GM12878 (cell line): ENCODE results near the gene SRSF3.

Experiments used
- BHLHE40 ChIP-seq, 2 experiments: fragments of 450-650 bp in 1 of 2; IDR thresholded peaks; 2 replicates each; pipeline ENCODE4 v1.6.1; 2011 to 2017; ENCODE audit warnings: low read depth in 2 of 2, borderline replicate concordance in 1 of 2, improper control_type of control experiment in 1 of 2, low read length in 1 of 2, mild to moderate bottlenecking in 1 of 2
- EGR1 ChIP-seq, 2 experiments: IDR thresholded peaks; 1 replicate in 1 of 2; 2 replicates in 1 of 2; pipeline ENCODE4 v1.6.1; 2011 to 2012; ENCODE audit warnings: low read depth in 2 of 2, low read length in 2 of 2, borderline replicate concordance in 1 of 2, mild to moderate bottlenecking in 1 of 2, moderate library complexity in 1 of 2
- MEF2A ChIP-seq: IDR thresholded peaks from 2 replicates; pipeline ENCODE4 v1.6.1; 2011; ENCODE audit warnings: low read depth, mild to moderate bottlenecking, low read length, moderate library complexity; ENCODE audit not compliant: insufficient read depth
- MXI1 ChIP-seq: fragments of 150-350 bp; IDR thresholded peaks from 2 replicates; pipeline ENCODE4 v1.6.1; 2011; ENCODE audit warnings: low read depth, mild to moderate bottlenecking, inconsistent platforms, low read length, improper control_type of control experiment
- NR2C2 ChIP-seq: IDR thresholded peaks from 2 replicates; pipeline ENCODE4 v1.6.1; 2011; ENCODE audit warnings: borderline replicate concordance, low read depth; ENCODE audit not compliant: control insufficient read depth, insufficient read length
- POLR2A ChIP-seq: IDR thresholded peaks from 2 replicates; pipeline ENCODE4 v1.6.1; 2011; ENCODE audit warnings: low read depth, mild to moderate bottlenecking, low read length
- TF ChIP-seq, protein P1 (sequence below), 3 experiments: IDR thresholded peaks in 2 of 3; conservative IDR thresholded peaks in 1 of 3; 2 replicates each; pipeline ENCODE4 v1.5.1; 2011; ENCODE audit warnings: low read depth in 3 of 3, low read length in 3 of 3, mild to moderate bottlenecking in 3 of 3, control low read depth in 2 of 3, moderate library complexity in 2 of 3, inconsistent platforms in 1 of 3, mixed read lengths in 1 of 3; ENCODE audit not compliant: control insufficient read depth in 2 of 3, insufficient read depth in 1 of 3; ENCODE audit errors: extremely low read depth in 1 of 3
- TF ChIP-seq, protein P2 (sequence below): IDR thresholded peaks from 2 replicates; pipeline ENCODE4 v1.6.1; 2012; ENCODE audit warnings: low read depth, low read length, improper control_type of control experiment
- TF ChIP-seq, protein P3 (sequence below): IDR thresholded peaks from 2 replicates; pipeline ENCODE4 v1.6.1; 2012; ENCODE audit warnings: low read depth, low read length, improper control_type of control experiment
- TF ChIP-seq, protein P4 (sequence below): fragments of 450-650 bp; formaldehyde crosslinking; IDR thresholded peaks from 2 replicates; pipeline ENCODE4 v1.5.0; 2022; ENCODE audit warnings: mild to moderate bottlenecking, missing genetic modification characterization
- TF ChIP-seq, protein P5 (sequence below): IDR thresholded peaks from 2 replicates; pipeline ENCODE4 v1.6.1; 2011; ENCODE audit warnings: borderline replicate concordance, low read depth, mild to moderate bottlenecking, moderate library complexity, mixed read lengths, low read length; ENCODE audit not compliant: insufficient read depth; ENCODE audit errors: extremely low read length

DNA sequence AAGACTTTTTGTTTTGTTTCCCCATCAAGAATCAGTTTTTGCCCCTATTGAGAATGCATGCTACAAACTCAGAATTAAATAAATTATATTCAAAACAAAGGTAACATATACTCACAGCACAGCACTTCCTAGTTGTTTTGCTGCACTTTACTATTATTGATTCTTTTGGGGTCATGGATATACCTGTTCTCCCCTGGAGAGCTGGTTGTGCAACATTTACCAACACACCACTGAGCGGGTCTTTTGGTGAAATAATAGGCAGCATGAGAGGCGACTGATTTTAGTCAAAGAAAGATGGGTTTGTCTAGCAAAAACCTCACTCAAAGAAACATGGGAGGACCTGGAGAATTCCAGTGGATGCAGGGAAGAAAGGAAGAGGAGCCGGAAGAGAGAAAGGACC is 44.4 kb downstream of the SRSF3 start:
- TF ChIP-seq, protein P1, sequence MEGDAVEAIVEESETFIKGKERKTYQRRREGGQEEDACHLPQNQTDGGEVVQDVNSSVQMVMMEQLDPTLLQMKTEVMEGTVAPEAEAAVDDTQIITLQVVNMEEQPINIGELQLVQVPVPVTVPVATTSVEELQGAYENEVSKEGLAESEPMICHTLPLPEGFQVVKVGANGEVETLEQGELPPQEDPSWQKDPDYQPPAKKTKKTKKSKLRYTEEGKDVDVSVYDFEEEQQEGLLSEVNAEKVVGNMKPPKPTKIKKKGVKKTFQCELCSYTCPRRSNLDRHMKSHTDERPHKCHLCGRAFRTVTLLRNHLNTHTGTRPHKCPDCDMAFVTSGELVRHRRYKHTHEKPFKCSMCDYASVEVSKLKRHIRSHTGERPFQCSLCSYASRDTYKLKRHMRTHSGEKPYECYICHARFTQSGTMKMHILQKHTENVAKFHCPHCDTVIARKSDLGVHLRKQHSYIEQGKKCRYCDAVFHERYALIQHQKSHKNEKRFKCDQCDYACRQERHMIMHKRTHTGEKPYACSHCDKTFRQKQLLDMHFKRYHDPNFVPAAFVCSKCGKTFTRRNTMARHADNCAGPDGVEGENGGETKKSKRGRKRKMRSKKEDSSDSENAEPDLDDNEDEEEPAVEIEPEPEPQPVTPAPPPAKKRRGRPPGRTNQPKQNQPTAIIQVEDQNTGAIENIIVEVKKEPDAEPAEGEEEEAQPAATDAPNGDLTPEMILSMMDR (IDR thresholded peaks at IDR 0.05 in 2 of 3, conservative IDR thresholded peaks at IDR 0.05 in 1 of 3; ENCODE audit: control insufficient read depth in 2 of 3, extremely low read depth in 1 of 3, insufficient read depth in 1 of 3, low read depth in 3 of 3, low read length in 3 of 3), result no peak
- no peak for TF ChIP-seq EGR1 (IDR thresholded peaks at IDR 0.05; ENCODE audit: borderline replicate concordance in 1 of 2, low read depth in 2 of 2, low read length in 2 of 2)
- no peak for TF ChIP-seq MXI1
- TF ChIP-seq, protein P2, sequence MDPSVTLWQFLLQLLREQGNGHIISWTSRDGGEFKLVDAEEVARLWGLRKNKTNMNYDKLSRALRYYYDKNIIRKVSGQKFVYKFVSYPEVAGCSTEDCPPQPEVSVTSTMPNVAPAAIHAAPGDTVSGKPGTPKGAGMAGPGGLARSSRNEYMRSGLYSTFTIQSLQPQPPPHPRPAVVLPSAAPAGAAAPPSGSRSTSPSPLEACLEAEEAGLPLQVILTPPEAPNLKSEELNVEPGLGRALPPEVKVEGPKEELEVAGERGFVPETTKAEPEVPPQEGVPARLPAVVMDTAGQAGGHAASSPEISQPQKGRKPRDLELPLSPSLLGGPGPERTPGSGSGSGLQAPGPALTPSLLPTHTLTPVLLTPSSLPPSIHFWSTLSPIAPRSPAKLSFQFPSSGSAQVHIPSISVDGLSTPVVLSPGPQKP, result no peak
- TF ChIP-seq, protein P3, sequence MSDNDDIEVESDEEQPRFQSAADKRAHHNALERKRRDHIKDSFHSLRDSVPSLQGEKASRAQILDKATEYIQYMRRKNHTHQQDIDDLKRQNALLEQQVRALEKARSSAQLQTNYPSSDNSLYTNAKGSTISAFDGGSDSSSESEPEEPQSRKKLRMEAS, result no peak
- no peak for TF ChIP-seq POLR2A
- no peak for TF ChIP-seq NR2C2
- TF ChIP-seq, protein P4, sequence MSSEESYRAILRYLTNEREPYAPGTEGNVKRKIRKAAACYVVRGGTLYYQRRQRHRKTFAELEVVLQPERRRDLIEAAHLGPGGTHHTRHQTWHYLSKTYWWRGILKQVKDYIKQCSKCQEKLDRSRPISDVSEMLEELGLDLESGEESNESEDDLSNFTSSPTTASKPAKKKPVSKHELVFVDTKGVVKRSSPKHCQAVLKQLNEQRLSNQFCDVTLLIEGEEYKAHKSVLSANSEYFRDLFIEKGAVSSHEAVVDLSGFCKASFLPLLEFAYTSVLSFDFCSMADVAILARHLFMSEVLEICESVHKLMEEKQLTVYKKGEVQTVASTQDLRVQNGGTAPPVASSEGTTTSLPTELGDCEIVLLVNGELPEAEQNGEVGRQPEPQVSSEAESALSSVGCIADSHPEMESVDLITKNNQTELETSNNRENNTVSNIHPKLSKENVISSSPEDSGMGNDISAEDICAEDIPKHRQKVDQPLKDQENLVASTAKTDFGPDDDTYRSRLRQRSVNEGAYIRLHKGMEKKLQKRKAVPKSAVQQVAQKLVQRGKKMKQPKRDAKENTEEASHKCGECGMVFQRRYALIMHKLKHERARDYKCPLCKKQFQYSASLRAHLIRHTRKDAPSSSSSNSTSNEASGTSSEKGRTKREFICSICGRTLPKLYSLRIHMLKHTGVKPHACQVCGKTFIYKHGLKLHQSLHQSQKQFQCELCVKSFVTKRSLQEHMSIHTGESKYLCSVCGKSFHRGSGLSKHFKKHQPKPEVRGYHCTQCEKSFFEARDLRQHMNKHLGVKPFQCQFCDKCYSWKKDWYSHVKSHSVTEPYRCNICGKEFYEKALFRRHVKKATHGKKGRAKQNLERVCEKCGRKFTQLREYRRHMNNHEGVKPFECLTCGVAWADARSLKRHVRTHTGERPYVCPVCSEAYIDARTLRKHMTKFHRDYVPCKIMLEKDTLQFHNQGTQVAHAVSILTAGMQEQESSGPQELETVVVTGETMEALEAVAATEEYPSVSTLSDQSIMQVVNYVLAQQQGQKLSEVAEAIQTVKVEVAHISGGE (CRISPR knock-in tag), result no peak
- no peak for TF ChIP-seq BHLHE40 (IDR thresholded peaks at IDR 0.05; ENCODE audit: borderline replicate concordance in 1 of 2, low read depth in 2 of 2, low read length in 1 of 2)
- TF ChIP-seq, protein P5, sequence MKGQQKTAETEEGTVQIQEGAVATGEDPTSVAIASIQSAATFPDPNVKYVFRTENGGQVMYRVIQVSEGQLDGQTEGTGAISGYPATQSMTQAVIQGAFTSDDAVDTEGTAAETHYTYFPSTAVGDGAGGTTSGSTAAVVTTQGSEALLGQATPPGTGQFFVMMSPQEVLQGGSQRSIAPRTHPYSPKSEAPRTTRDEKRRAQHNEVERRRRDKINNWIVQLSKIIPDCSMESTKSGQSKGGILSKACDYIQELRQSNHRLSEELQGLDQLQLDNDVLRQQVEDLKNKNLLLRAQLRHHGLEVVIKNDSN, result no peak
- no peak for TF ChIP-seq MEF2A
